CD4-positive, alpha-beta memory T cell (primary cell): Measurements from ENCODE around the gene WDPCP. TPM values are rescaled to one million over a fixed set of nuclear protein-coding genes. Genes with fewer than 3 reads are reported as not detected.
A peak's percentile ranks its signal among the peaks of the same experiment; 100 is the strongest.

Experiments used
- CTCF ChIA-PET: fragments of 350-600 bp; sonication (Branson Sonifier 250); formaldehyde crosslinking; loops from one replicate; lab custom pipeline; 2021; ENCODE audit warnings: inconsistent platforms; ENCODE audit not compliant: partially characterized antibody; lab: Charles Lee
- POLR2A ChIA-PET: fragments of 350-600 bp; sonication (Branson Sonifier 250); formaldehyde crosslinking; loops from one replicate; lab custom pipeline; 2021; ENCODE audit not compliant: partially characterized antibody; lab: Charles Lee
- DNase-seq, 5 donors: peaks; one replicate each; pipeline versions ENCODE4 v3.0.0 to v3.0.0-alpha.2; 2020 to 2022; ENCODE audit warnings: mixed read lengths in 1 of 5
- H3K27ac ChIP-seq: one replicate; pipeline ENCODE4 v1.7.0; 2013; ENCODE audit warnings: low read depth, low read length
- H3K27me3 ChIP-seq: 2 replicates; pipeline ENCODE4 v1.7.0; 2013; ENCODE audit warnings: mild to moderate bottlenecking, low read length, moderate library complexity; ENCODE audit not compliant: insufficient read depth
- H3K36me3 ChIP-seq: 2 replicates; pipeline ENCODE4 v1.7.0; 2013; ENCODE audit warnings: mild to moderate bottlenecking, low read length, moderate library complexity; ENCODE audit not compliant: insufficient read depth
- H3K4me1 ChIP-seq: 2 replicates; pipeline ENCODE4 v1.7.0; 2013; ENCODE audit warnings: mild to moderate bottlenecking, low read length, moderate library complexity; ENCODE audit not compliant: insufficient read depth
- H3K4me3 ChIP-seq, 2 donors: one replicate each; pipeline ENCODE4 v1.7.0; 2013; ENCODE audit warnings: low read length in 2 of 2, mild to moderate bottlenecking in 1 of 2
- H3K9me3 ChIP-seq, 2 donors: one replicate each; pipeline ENCODE4 v1.7.0; 2013; ENCODE audit warnings: low read length in 2 of 2, control low read depth in 1 of 2; ENCODE audit not compliant: control insufficient read depth in 1 of 2
- H3K27ac Mint-ChIP-seq, 7 donors: one replicate each; pipeline ENCODE4 v1.8.0; 2020 to 2021; ENCODE audit warnings: mixed read lengths in 7 of 7, mild to moderate bottlenecking in 6 of 7, inconsistent platforms in 3 of 7, moderate library complexity in 3 of 7
- H3K27me3 Mint-ChIP-seq, 2 donors: one replicate each; pipeline ENCODE4 v1.8.0; 2020 to 2021; ENCODE audit warnings: mixed read lengths in 2 of 2
- H3K36me3 Mint-ChIP-seq, 2 donors: one replicate each; pipeline ENCODE4 v1.8.0; 2020 to 2021; ENCODE audit warnings: mixed read lengths in 2 of 2, inconsistent platforms in 1 of 2, mild to moderate bottlenecking in 1 of 2
- H3K4me1 Mint-ChIP-seq, 4 donors: one replicate each; pipeline ENCODE4 v1.8.0; 2020 to 2021; ENCODE audit warnings: mixed read lengths in 4 of 4, mild to moderate bottlenecking in 1 of 4
- H3K4me3 Mint-ChIP-seq, 8 donors: one replicate each; pipeline ENCODE4 v1.8.0; 2020 to 2021; ENCODE audit warnings: mixed read lengths in 8 of 8, mild to moderate bottlenecking in 7 of 8, moderate library complexity in 6 of 8, inconsistent platforms in 3 of 8
- H3K9me3 Mint-ChIP-seq, 8 donors: one replicate each; pipeline ENCODE4 v1.8.0; 2020 to 2021; ENCODE audit warnings: mixed read lengths in 8 of 8, mild to moderate bottlenecking in 5 of 8, inconsistent platforms in 3 of 8, moderate library complexity in 1 of 8
- intact Hi-C: fragments of 100-400 bp; cut with micrococcal nuclease; formaldehyde crosslinking; loops from one replicate; pipeline ENCODE4 v1.15.1; 2023
- polyA plus RNA-seq, 2 donors: library from polyadenylated mRNA; unstranded; fragments of 300-500 nt; fragmentation: Illumina TruSeq; gene quantifications; one replicate each; pipeline ENCODE4 v1.2.3, GENCODE V29; 2021
- total RNA-seq, 2 experiments: library from RNA; stranded (reverse); gene quantifications; one replicate each; pipeline ENCODE4 v1.2.3, GENCODE V29; 2021

Gene WDPCP
- total and polyA plus RNA-seq, 4 experiments from 2014 or later: 2.9 to 13.2 (median 6.9) TPM

DNA sequence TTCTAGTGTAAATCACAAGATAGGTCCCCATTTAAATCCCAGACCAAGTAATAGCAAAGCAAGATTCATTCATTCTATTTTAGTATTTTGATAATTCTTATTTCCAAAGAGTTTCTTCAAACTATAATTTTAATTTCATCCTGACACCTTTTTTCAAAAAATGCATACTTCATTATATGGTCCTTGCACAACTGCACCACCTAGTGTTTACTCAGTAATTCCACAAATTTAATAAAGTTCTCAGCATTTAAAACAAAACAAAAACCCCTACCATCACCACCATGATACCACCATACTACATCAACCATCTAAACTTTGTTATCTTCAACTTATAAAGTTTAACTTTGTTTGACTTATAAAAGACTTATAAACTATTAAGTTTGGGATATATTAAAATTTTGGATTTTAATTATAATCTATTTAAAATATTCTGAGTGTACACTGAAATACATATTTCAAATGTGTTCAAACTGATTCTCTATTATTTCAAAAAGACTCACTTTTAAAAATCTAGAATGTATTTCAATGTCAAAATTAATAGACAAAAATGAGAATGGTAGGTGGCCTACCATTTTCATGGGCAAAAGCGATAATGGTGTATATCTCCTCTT lies 44.2 kb downstream of the WDPCP start:
- H3K4me3 Mint-ChIP-seq: no peak overlapping the region
- Histone ChIP-seq H3K27ac (no peak overlapping the region), H3K4me3 (no peak overlapping the region), H3K27me3 (no peaks in the 10 kb centered on the region), H3K36me3 (no peaks in the 10 kb centered on the region), H3K4me1 (no peaks in the 10 kb centered on the region), H3K9me3 (no peaks in the 10 kb centered on the region)
- no peak for DNase-seq
- peaks cover 2 to 13% (median 7%) of the 10 kb centered on the region in 8 donors for H3K9me3 Mint-ChIP-seq
- no peak overlapping the region for H3K27ac Mint-ChIP-seq
- peaks cover 0 to 4% (median under 1%) of the 10 kb centered on the region in 4 donors for H3K4me1 Mint-ChIP-seq
- peaks cover 3 to 13% of the 10 kb centered on the region in 2 donors for H3K36me3 Mint-ChIP-seq
- no peaks in the 10 kb centered on the region for H3K27me3 Mint-ChIP-seq
- intact Hi-C loops: loop anchor here (2.0 kb wide), 1 partner anchor 757 kb away; no protein-coding TSS in a partner anchor
- ChIA-PET CTCF (interaction anchor here (1.0 kb wide), 1 partner anchor 1086 kb away, joined by 3 read pairs; no protein-coding TSS in a partner anchor), POLR2A (no interaction called here)

DNA sequence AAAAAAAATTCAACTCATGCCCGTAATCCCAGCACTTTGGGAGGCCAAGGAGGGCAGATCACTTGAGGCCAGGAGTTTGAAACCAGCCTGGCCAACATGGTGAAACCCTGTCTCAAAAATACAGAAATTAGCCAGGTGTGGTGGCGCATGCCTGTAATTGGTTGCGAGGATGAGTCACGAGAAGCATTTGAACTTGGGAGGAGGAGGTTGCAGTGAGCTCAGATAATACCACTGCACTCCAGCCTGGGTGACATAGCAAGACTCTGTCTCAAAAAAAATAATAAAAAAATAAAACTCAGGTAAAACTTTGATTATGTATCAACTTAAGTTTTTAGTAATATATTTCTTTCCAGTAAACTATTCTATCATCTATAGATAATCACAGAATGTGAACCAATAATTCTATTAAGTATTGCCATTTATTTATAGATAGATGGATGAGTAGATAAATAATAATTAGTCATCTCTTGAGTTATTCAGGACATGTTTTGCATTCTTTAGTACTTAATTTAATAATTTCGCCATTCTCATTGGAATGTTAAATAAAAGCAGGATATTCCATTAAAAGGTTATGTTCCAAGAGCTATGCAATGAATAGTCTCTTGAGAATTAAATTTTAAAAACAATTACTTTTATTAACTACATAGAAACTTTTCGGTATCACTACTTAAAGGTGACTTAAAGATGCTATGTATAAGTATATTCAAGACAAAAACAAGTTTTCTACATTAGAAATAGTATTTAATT lies 48.7 kb downstream of the WDPCP start:
- Histone ChIP-seq H3K27ac (no peak overlapping the region), H3K4me3 (no peak overlapping the region), H3K9me3 (no peaks in the 10 kb centered on the region), H3K36me3 (no peaks in the 10 kb centered on the region), H3K4me1 (no peaks in the 10 kb centered on the region), H3K27me3 (no peaks in the 10 kb centered on the region)
- no peak overlapping the region for H3K27ac Mint-ChIP-seq
- peaks cover 8 to 10% of the 10 kb centered on the region in 2 donors for H3K36me3 Mint-ChIP-seq
- no peaks in the 10 kb centered on the region for H3K27me3 Mint-ChIP-seq
- intact Hi-C loops: no loop called here
- H3K4me3 Mint-ChIP-seq: no peak overlapping the region
- ChIA-PET CTCF (no interaction called here), POLR2A (no interaction called here)
- H3K9me3 Mint-ChIP-seq: peaks cover 7 to 25% (median 18%) of the 10 kb centered on the region in 8 donors
- no peak for DNase-seq
- no peaks in the 10 kb centered on the region for H3K4me1 Mint-ChIP-seq

GRCh38 chr2:63538390-63538789 lies 49.9 kb downstream of the WDPCP start:
- POLR2A ChIA-PET: no interaction called here

GRCh38 chr2:63537306-63537705 lies 51.0 kb downstream of the WDPCP start:
- intact Hi-C loops: no loop called here
- Histone ChIP-seq H3K36me3 (no peaks in the 10 kb centered on the region), H3K27me3 (no peaks in the 10 kb centered on the region), H3K9me3 (no peaks in the 10 kb centered on the region), H3K4me1 (no peaks in the 10 kb centered on the region), H3K27ac (no peak overlapping the region), H3K4me3 (no peak overlapping the region)
- peaks cover 0 to 2% (median 0%) of the 10 kb centered on the region in 4 donors for H3K4me1 Mint-ChIP-seq
- H3K27me3 Mint-ChIP-seq: no peaks in the 10 kb centered on the region
- no peak overlapping the region for H3K27ac Mint-ChIP-seq
- H3K36me3 Mint-ChIP-seq: peaks cover 18 to 22% of the 10 kb centered on the region in 2 donors
- ChIA-PET CTCF (no interaction called here), POLR2A (no interaction called here)
- peaks cover 11 to 44% (median 37%) of the 10 kb centered on the region in 8 donors for H3K9me3 Mint-ChIP-seq
- no peak for DNase-seq
- H3K4me3 Mint-ChIP-seq: no peak overlapping the region

More at GRCh38 chr2:63538390-63538789, 49.9 kb downstream of the WDPCP start:
- Histone ChIP-seq H3K27me3 (no peaks in the 10 kb centered on the region), H3K27ac (no peak overlapping the region), H3K4me3 (no peak overlapping the region), H3K9me3 (no peaks in the 10 kb centered on the region), H3K4me1 (no peaks in the 10 kb centered on the region), H3K36me3 (no peaks in the 10 kb centered on the region)
- Mint-ChIP-seq H3K36me3 (peaks cover 12 to 13% of the 10 kb centered on the region in 2 donors), H3K27me3 (no peaks in the 10 kb centered on the region), H3K4me3 (no peak overlapping the region), H3K4me1 (peaks cover 0 to 2% (median 0%) of the 10 kb centered on the region in 4 donors), H3K9me3 (peaks cover 7 to 37% (median 26%) of the 10 kb centered on the region in 8 donors), H3K27ac (no peak overlapping the region)
- CTCF ChIA-PET: no interaction called here
- no peak for DNase-seq
- intact Hi-C loops: no loop called here

DNA sequence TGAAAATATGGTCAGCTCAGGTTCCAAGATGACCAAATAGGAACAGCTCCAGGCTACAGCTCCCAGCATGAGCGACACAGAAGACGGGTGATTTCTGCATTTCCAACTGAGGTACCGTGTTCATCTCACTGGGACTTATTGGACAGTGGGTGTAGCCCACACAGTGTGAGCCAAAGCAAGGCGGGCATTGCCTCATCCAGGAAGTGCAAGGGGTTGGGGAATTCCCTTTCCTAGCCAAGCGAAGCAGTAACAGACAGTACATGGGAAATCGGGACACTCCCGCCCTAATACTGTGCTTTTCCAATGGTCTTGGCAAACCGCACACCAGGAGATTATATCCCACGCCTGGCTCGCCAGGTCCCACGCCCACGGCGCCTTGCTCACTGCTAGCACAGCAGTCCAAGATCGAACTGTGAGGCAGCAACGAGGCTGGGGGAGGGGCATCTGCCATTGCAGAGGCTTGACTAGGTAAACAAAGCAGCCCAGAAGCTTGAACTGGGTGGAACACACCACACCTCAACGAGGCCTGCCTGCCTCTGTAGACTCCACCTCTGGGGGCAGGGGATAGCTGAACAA lies 57.5 kb downstream of the WDPCP start:
- no peaks in the 10 kb centered on the region for H3K27me3 ChIP-seq
- H3K4me1 Mint-ChIP-seq: peaks cover 0 to 5% (median under 1%) of the 10 kb centered on the region in 4 donors
- H3K27ac ChIP-seq: no peak overlapping the region
- H3K27ac Mint-ChIP-seq: no peak overlapping the region
- H3K4me3 Mint-ChIP-seq: no peak overlapping the region
- H3K36me3 ChIP-seq: no peaks in the 10 kb centered on the region
- ChIA-PET CTCF (no interaction called here), POLR2A (no interaction called here)
- peaks cover 6 to 63% (median 46%) of the 10 kb centered on the region in 8 donors for H3K9me3 Mint-ChIP-seq
- intact Hi-C loops: no loop called here
- no peaks in the 10 kb centered on the region for H3K9me3 ChIP-seq
- no peak overlapping the region for H3K4me3 ChIP-seq
- no peaks in the 10 kb centered on the region for H3K4me1 ChIP-seq
- no peaks in the 10 kb centered on the region for H3K27me3 Mint-ChIP-seq
- no peak for DNase-seq
- H3K36me3 Mint-ChIP-seq: peaks cover 16 to 24% of the 10 kb centered on the region in 2 donors

DNA sequence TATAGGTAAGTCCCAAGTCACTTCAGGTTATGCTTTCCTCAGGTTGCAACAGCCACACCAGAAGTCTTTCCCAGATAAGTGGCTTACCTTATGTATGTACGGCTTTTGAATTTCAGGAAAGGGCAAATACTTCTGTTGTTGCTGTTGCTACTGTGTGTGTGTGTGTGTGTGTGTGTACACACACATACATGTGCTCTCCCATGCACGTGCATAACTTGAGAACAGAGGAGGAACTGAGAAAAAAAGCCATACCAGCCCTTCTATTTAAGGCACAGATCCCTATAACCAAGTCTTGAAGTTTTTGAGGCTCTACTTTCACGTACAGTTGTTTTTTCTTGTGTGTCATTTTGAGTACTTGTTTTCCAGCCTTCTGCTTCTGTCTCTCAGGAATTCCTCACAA lies 62.4 kb downstream of the WDPCP start:
- no peaks in the 10 kb centered on the region for H3K36me3 ChIP-seq
- no peak overlapping the region for H3K27ac Mint-ChIP-seq
- no peaks in the 10 kb centered on the region for H3K27me3 ChIP-seq
- H3K27me3 Mint-ChIP-seq: no peaks in the 10 kb centered on the region
- peaks cover 0 to 3% of the 10 kb centered on the region in 2 donors for H3K9me3 ChIP-seq
- peaks cover 12 to 72% (median 49%) of the 10 kb centered on the region in 8 donors for H3K9me3 Mint-ChIP-seq
- no peak for DNase-seq
- H3K4me3 ChIP-seq: no peak overlapping the region
- no peak overlapping the region for H3K27ac ChIP-seq
- ChIA-PET POLR2A (no interaction called here), CTCF (no interaction called here)
- no peaks in the 10 kb centered on the region for H3K4me1 ChIP-seq
- peaks cover 0 to 13% (median 3%) of the 10 kb centered on the region in 4 donors for H3K4me1 Mint-ChIP-seq
- H3K36me3 Mint-ChIP-seq: peaks cover 23 to 25% of the 10 kb centered on the region in 2 donors
- H3K4me3 Mint-ChIP-seq: no peak overlapping the region
- intact Hi-C loops: no loop called here

DNA sequence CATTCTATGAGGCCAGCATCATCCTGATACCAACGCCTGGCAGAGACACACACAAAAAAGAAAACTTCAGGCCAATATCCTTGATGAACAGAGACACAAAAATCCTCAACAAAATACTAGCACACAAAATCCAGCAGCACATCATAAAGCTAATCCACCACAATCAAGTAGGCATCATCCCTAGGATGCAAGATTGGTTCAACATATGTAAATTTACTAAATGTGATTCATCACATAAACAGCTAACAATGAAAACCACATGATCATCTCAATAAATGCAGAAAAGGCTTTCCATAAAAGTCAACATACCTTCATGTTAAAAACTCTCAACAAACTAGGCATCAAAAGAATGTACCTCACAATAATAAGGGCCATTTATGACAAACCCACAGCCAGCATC lies 65.3 kb downstream of the WDPCP start:
- Histone ChIP-seq H3K27ac (no peak overlapping the region), H3K4me3 (no peak overlapping the region), H3K36me3 (no peaks in the 10 kb centered on the region), H3K9me3 (peaks cover 0 to 12% of the 10 kb centered on the region in 2 donors), H3K4me1 (no peaks in the 10 kb centered on the region), H3K27me3 (no peaks in the 10 kb centered on the region)
- POLR2A ChIA-PET: no interaction called here
- Mint-ChIP-seq H3K4me3 (peak overlapping the region in 1 of 8 donors; percentile 9), H3K4me1 (peaks cover 0 to 13% (median 3%) of the 10 kb centered on the region in 4 donors), H3K27me3 (no peaks in the 10 kb centered on the region), H3K36me3 (peaks cover 32 to 34% of the 10 kb centered on the region in 2 donors), H3K27ac (no peak overlapping the region), H3K9me3 (peaks cover 12 to 75% (median 57%) of the 10 kb centered on the region in 8 donors)
- no peak for DNase-seq
- CTCF ChIA-PET: no interaction called here
- intact Hi-C loops: no loop called here
